ENCODE data around the gene AGO3. TPM values are rescaled to one million over a fixed set of nuclear protein-coding genes. Genes with fewer than 3 reads are reported as not detected.

Gene AGO3
- total and polyA plus RNA-seq, 2 experiments from 2014 or later, result 19.2 to 27.3 TPM

DNA sequence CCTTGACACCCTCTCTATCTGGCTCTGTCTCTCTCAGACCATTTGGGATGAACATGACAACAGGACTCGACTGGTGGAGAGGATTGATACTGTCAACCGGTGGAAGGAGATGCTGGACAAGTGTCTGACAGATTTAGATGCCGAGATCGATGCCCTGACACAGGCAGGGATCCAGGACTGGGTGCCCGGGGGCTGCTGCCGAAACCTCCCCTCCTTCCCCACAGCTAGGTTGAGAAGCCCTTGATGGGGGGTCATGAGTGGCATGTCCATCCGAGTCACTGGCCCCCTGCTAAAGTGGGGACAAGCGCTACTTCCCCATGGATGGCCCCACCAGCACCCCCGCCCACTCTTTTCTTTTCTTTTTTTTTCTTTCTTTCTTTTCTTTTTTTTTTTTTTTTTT is 154.2 kb downstream of the AGO3 start (continued):
- TF ChIP-seq, protein P1, sequence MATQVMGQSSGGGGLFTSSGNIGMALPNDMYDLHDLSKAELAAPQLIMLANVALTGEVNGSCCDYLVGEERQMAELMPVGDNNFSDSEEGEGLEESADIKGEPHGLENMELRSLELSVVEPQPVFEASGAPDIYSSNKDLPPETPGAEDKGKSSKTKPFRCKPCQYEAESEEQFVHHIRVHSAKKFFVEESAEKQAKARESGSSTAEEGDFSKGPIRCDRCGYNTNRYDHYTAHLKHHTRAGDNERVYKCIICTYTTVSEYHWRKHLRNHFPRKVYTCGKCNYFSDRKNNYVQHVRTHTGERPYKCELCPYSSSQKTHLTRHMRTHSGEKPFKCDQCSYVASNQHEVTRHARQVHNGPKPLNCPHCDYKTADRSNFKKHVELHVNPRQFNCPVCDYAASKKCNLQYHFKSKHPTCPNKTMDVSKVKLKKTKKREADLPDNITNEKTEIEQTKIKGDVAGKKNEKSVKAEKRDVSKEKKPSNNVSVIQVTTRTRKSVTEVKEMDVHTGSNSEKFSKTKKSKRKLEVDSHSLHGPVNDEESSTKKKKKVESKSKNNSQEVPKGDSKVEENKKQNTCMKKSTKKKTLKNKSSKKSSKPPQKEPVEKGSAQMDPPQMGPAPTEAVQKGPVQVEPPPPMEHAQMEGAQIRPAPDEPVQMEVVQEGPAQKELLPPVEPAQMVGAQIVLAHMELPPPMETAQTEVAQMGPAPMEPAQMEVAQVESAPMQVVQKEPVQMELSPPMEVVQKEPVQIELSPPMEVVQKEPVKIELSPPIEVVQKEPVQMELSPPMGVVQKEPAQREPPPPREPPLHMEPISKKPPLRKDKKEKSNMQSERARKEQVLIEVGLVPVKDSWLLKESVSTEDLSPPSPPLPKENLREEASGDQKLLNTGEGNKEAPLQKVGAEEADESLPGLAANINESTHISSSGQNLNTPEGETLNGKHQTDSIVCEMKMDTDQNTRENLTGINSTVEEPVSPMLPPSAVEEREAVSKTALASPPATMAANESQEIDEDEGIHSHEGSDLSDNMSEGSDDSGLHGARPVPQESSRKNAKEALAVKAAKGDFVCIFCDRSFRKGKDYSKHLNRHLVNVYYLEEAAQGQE (IDR thresholded peaks at IDR 0.05; ENCODE audit: unreplicated experiment), result no peak
- TF ChIP-seq, protein P2, sequence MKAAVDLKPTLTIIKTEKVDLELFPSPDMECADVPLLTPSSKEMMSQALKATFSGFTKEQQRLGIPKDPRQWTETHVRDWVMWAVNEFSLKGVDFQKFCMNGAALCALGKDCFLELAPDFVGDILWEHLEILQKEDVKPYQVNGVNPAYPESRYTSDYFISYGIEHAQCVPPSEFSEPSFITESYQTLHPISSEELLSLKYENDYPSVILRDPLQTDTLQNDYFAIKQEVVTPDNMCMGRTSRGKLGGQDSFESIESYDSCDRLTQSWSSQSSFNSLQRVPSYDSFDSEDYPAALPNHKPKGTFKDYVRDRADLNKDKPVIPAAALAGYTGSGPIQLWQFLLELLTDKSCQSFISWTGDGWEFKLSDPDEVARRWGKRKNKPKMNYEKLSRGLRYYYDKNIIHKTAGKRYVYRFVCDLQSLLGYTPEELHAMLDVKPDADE (IDR thresholded peaks at IDR 0.05), result no peak

DNA sequence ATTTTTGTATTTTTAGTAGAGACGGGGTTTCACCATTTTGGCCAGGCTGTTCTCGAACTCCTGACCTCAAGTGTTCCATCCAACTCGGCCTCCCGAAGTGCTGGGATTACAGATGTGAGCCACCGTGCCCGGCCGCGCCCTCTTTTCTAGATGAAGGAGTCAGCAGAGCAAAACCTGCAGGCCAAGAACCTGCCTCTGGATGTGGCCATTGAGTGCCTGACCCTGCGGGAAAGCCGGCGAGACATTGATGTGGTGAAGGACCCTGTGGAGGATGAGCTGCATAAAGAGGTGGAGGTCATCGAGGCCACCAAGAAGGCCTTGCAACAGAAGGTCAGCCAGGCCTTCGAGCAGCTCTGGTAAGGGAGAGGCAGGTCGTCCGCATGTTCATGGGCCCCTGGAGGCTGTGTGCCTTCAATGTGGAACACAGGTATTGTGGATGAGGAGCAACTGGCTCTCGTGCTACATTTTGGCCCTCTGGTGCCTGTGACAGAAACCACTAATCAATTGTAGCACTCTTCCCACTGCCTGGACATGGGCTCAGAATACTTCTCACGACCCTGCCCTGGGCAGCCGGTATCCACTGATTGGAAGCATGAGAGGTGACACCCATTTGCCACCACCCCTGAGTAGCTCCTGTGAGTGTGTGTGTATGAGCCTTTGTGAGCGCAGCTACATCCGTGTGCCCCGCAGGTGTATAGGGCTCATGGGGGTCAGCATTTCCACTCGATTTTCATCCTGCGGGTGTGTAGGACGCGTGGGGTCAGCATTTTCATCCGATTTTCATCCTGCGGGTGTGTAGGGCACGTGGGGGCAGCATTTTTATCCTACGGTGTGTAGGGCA is 155.0 kb downstream of the AGO3 start:
- peaks cover 9% of the 10 kb centered on the region for H3K27me3 Mint-ChIP-seq (ENCODE audit: insufficient read depth, low read depth, poor library complexity)
- Histone ChIP-seq H2AFZ (no peak overlapping the region), H3F3A (replicated peaks; ENCODE audit: low read depth) (0 out of 2 replicates have a peak, but pooled peaks cover 10% of the 10 kb centered on the region), H3K27me3 (ENCODE audit: insufficient read depth) (peaks cover 9% of the 10 kb centered on the region; the same call in 1 of the 2 replicates), H3K36me3 (ENCODE audit: insufficient read depth) (no peaks in the 10 kb centered on the region), H4K20me1 (replicated peaks; ENCODE audit: insufficient read depth) (peaks cover 3% of the 10 kb centered on the region; the same call in 1 of the 2 replicates), H3K79me2 (replicated peaks; ENCODE audit: insufficient read depth) (peaks cover 13% of the 10 kb centered on the region), H3K4me3 (no peak overlapping the region), H3K27ac (ENCODE audit: low read depth) (no peak overlapping the region), H3K4me2 (no peak overlapping the region), H3K4me1 (ENCODE audit: insufficient read depth) (peaks cover 6% of the 10 kb centered on the region; the same call in 1 of the 2 replicates), H3K9me2 (ENCODE audit: insufficient read depth) (no peaks in the 10 kb centered on the region)
- DNase-seq (ENCODE audit: low spot score), result no peak
- H3K4me3 Mint-ChIP-seq, result no peak overlapping the region
- peaks cover 5% of the 10 kb centered on the region; the same call in 2 of the 3 replicates for H3K36me3 Mint-ChIP-seq (ENCODE audit: low read depth)
- H3K9me3 Mint-ChIP-seq, result no peaks in the 10 kb centered on the region; the same call in 2 of the 3 replicates
- H3K27ac Mint-ChIP-seq, result no peak overlapping the region
- peaks cover 18% of the 10 kb centered on the region for H3K4me1 Mint-ChIP-seq
- no peak for ATAC-seq
- TF ChIP-seq ZNF331 (CRISPR knock-in tag; IDR thresholded peaks at IDR 0.05; ENCODE audit: low read depth) (no peak), POLR2AphosphoS5 (IDR thresholded peaks at IDR 0.05; ENCODE audit: low read depth) (no peak), JUNB (IDR thresholded peaks at IDR 0.05; ENCODE audit: unreplicated experiment) (no peak)
- TF ChIP-seq, protein P3, sequence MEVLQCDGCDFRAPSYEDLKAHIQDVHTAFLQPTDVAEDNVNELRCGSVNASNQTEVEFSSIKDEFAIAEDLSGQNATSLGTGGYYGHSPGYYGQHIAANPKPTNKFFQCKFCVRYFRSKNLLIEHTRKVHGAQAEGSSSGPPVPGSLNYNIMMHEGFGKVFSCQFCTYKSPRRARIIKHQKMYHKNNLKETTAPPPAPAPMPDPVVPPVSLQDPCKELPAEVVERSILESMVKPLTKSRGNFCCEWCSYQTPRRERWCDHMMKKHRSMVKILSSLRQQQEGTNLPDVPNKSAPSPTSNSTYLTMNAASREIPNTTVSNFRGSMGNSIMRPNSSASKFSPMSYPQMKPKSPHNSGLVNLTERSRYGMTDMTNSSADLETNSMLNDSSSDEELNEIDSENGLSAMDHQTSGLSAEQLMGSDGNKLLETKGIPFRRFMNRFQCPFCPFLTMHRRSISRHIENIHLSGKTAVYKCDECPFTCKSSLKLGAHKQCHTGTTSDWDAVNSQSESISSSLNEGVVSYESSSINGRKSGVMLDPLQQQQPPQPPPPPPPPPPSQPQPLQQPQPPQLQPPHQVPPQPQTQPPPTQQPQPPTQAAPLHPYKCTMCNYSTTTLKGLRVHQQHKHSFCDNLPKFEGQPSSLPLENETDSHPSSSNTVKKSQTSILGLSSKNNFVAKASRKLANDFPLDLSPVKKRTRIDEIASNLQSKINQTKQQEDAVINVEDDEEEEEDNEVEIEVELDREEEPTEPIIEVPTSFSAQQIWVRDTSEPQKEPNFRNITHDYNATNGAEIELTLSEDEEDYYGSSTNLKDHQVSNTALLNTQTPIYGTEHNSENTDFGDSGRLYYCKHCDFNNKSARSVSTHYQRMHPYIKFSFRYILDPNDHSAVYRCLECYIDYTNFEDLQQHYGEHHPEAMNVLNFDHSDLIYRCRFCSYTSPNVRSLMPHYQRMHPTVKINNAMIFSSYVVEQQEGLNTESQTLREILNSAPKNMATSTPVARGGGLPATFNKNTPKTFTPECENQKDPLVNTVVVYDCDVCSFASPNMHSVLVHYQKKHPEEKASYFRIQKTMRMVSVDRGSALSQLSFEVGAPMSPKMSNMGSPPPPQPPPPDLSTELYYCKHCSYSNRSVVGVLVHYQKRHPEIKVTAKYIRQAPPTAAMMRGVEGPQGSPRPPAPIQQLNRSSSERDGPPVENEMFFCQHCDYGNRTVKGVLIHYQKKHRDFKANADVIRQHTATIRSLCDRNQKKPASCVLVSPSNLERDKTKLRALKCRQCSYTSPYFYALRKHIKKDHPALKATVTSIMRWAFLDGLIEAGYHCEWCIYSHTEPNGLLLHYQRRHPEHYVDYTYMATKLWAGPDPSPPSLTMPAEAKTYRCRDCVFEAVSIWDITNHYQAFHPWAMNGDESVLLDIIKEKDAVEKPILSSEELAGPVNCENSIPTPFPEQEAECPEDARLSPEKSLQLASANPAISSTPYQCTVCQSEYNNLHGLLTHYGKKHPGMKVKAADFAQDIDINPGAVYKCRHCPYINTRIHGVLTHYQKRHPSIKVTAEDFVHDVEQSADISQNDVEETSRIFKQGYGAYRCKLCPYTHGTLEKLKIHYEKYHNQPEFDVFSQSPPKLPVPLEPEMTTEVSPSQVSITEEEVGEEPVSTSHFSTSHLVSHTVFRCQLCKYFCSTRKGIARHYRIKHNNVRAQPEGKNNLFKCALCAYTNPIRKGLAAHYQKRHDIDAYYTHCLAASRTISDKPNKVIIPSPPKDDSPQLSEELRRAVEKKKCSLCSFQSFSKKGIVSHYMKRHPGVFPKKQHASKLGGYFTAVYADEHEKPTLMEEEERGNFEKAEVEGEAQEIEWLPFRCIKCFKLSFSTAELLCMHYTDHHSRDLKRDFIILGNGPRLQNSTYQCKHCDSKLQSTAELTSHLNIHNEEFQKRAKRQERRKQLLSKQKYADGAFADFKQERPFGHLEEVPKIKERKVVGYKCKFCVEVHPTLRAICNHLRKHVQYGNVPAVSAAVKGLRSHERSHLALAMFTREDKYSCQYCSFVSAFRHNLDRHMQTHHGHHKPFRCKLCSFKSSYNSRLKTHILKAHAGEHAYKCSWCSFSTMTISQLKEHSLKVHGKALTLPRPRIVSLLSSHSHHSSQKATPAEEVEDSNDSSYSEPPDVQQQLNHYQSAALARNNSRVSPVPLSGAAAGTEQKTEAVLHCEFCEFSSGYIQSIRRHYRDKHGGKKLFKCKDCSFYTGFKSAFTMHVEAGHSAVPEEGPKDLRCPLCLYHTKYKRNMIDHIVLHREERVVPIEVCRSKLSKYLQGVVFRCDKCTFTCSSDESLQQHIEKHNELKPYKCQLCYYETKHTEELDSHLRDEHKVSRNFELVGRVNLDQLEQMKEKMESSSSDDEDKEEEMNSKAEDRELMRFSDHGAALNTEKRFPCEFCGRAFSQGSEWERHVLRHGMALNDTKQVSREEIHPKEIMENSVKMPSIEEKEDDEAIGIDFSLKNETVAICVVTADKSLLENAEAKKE (CRISPR knock-in tag; IDR thresholded peaks at IDR 0.05), result no peak
- TF ChIP-seq, protein P2 (IDR thresholded peaks at IDR 0.05), result no peak
- TF ChIP-seq, protein P1 (IDR thresholded peaks at IDR 0.05; ENCODE audit: unreplicated experiment), result no peak
